Panc1 (cell line): ENCODE measurements around the gene DTYMK.

Experiments
- CTCF ChIP-seq: fragments of 450-650 bp; IDR thresholded peaks from 2 replicates; pipeline ENCODE4 v1.5.1; 2017; ENCODE audit warnings: mild to moderate bottlenecking
- POLR2AphosphoS5 ChIP-seq: IDR thresholded peaks from 2 replicates; pipeline ENCODE4 v1.6.1; 2012; ENCODE audit warnings: mild to moderate bottlenecking, low read depth, low read length, moderate library complexity
- REST ChIP-seq, 2 experiments: IDR thresholded peaks; 2 replicates each; pipeline ENCODE4 v1.6.1; 2011 to 2012; ENCODE audit warnings: low read depth in 2 of 2, control low read depth in 1 of 2, low read length in 1 of 2, mild to moderate bottlenecking in 1 of 2, moderate library complexity in 1 of 2; ENCODE audit not compliant: insufficient read depth in 1 of 2
- SIN3A ChIP-seq: IDR thresholded peaks from 2 replicates; pipeline ENCODE4 v1.6.1; 2012; ENCODE audit warnings: low read depth, mild to moderate bottlenecking, low read length, moderate library complexity, borderline replicate concordance; ENCODE audit not compliant: insufficient read depth
- TCF7L2 ChIP-seq: IDR thresholded peaks from 2 replicates; pipeline ENCODE4 v1.6.1; 2011; ENCODE audit warnings: mild to moderate bottlenecking, low read depth, low read length, inconsistent platforms

GRCh38 chr2:241720560-241720959, 33.9 kb upstream of the DTYMK start:
- no peak for TF ChIP-seq SIN3A
- no peak for TF ChIP-seq POLR2AphosphoS5
- no peak for TF ChIP-seq CTCF
- TF ChIP-seq REST (IDR thresholded peaks at IDR 0.05; ENCODE audit: insufficient read depth in 1 of 2, low read depth in 2 of 2, low read length in 1 of 2), result no peak
- TF ChIP-seq TCF7L2, result no peak
